ENCODE results near the gene DXO. TPM values are rescaled to one million over a fixed set of nuclear protein-coding genes. Genes with fewer than 3 reads are reported as not detected.

DXO gene
- polyA plus RNA-seq, 1 experiment = 28.1 TPM

DNA sequence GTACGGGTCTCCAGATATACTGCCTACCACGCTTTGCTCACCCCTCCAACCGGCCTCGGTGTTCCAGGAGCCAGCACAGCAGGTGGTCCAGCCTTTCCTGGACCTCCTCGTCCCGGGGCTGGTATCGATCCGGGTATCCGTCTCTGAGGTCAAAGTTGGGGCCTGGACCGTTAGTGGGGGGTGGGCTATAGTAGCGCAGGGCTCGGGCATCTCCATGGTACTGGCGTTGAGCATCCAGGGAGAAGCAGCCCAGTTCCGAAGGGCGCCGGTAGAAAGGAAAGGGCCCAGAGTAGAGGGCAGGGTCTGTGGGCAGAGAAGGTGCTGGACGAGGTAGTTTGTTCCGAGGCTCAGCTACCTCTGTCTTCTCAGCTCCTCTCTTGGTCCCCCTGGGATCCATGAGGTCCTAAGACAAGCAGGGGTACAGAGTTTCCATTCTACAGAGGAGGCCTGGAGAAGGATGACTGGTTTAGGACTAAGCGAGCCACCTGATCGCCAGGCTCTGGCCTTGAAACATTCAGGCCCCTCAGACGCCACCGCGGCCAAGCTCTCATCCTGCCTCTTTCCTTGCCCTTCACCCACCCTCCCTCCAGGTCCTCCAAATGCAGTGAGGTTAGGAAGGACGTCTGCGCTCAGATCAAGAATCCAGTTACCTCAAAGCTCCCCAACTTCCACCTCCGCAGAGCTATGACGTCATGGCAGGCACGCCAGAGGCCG, 502 bp downstream of the DXO start:
- no peak for DNase-seq (ENCODE audit: low read depth)
- TF ChIP-seq, protein P1, sequence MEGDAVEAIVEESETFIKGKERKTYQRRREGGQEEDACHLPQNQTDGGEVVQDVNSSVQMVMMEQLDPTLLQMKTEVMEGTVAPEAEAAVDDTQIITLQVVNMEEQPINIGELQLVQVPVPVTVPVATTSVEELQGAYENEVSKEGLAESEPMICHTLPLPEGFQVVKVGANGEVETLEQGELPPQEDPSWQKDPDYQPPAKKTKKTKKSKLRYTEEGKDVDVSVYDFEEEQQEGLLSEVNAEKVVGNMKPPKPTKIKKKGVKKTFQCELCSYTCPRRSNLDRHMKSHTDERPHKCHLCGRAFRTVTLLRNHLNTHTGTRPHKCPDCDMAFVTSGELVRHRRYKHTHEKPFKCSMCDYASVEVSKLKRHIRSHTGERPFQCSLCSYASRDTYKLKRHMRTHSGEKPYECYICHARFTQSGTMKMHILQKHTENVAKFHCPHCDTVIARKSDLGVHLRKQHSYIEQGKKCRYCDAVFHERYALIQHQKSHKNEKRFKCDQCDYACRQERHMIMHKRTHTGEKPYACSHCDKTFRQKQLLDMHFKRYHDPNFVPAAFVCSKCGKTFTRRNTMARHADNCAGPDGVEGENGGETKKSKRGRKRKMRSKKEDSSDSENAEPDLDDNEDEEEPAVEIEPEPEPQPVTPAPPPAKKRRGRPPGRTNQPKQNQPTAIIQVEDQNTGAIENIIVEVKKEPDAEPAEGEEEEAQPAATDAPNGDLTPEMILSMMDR (IDR thresholded peaks at IDR 0.05; ENCODE audit: insufficient read depth, low read depth, low read length) = no peak
- ChIA-PET CTCF (interaction anchor here (0.5 to 1.5 kb wide), 2 partner anchors 12 to 74 kb away, joined by 3 to 6 read pairs; partner anchors contain the start of genes EHMT2, NELFE and SKIC2), POLR2A (no interaction called here)
- Histone ChIP-seq H3K27me3 (ENCODE audit: control insufficient read depth, insufficient read depth, low read length) (no peaks in the 10 kb centered on the region), H3K36me3 (ENCODE audit: control insufficient read depth, insufficient read depth, low read length) (peaks cover 27% of the 10 kb centered on the region), H3K4me3 (ENCODE audit: low read depth, low read length) (peak overlapping the region; percentile 84)

DNA sequence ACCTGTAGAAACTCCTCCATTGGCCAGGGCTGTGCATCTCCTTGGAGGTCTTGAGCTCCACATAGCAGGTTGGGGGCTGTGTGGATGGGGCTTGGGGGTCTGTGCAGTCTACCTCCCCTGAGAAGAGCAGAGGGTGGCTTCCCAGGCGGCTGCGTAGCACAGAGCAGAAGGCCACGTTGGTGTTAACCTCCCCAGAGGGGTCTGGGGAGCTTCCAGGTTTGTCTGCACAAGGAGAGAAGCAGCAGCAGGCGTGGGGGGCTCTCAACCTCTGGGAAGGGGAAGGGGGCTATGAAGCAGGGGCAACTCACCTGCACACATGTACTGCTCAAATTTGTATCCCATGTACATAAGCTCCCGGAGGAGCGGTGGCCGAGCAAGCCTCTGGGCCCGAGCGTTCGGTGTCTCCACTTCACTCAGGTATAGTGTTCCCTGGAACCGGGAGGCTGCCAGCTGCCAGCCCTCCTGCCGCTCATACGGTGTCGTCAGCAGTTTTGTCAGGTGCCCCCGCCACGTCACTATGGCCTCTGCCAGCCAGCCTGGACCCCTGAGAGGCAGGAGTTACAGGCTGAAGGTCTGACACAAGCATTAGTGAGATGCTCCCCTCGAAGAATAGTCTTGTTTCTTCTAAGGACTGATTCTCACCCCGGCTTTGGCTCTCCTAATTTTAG, 1.2 kb downstream of the DXO start:
- DNase-seq (ENCODE audit: low read depth) = no peak
- TF ChIP-seq, protein P1 (IDR thresholded peaks at IDR 0.05; ENCODE audit: insufficient read depth, low read depth, low read length) = no peak
- ChIA-PET POLR2A (no interaction called here), CTCF (interaction anchor here (3.9 kb wide), 1 partner anchor 19 kb away, joined by 17 read pairs; no protein-coding TSS in a partner anchor)
- H3K27me3 ChIP-seq (ENCODE audit: control insufficient read depth, insufficient read depth, low read length) = no peaks in the 10 kb centered on the region
- peak overlapping the region; percentile 84 for H3K4me3 ChIP-seq (ENCODE audit: low read depth, low read length)
- peaks cover 31% of the 10 kb centered on the region for H3K36me3 ChIP-seq (ENCODE audit: control insufficient read depth, insufficient read depth, low read length)

DNA sequence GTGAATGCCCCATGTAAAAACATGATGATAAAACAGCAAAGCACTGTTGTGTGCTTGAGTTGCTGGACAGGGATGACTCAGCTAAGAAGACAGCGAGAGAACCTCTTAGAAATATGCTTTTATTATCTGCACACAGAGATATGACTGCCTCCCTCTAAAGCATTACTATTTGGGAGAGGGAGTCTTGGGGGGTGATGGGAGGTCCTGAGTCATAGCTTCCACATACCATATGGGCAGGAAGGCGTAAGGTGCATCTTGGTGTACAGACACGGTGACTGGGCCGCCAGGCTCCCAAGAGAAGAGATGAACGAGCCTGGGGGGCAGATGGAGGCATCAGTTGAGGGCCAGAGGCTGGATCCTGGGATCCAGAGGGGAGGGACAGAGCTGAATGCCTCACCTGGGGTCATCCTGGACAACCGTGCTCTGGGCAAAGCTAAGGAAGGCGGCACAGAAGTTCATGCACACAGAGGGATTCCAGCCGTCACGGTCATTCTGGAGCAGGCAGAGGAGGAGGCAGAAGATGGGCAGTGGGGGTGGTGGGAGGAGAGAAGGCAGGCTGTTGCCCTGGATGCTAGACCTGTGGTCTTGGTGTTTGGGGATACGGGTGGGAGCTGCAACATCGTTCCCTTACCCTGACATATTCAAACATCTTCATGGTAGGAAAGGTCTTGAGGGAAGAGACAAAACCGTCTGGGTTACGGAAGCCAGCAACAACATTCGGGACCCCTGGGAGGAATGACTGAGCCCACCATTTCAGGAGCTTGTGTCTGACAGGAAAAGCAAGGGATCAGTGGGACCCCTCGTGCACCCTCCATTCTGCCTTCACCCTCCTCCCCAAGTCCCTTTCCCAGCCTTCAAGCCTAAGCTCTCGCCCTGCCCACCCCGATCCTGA, 2.0 kb downstream of the DXO start:
- no peak overlapping the region for H3K4me3 ChIP-seq (ENCODE audit: low read depth, low read length)
- CTCF ChIA-PET = interaction anchor here (0.6 to 3.9 kb wide), 2 partner anchors 18 to 899 kb away, joined by 3 to 17 read pairs; no protein-coding TSS in a partner anchor
- POLR2A ChIA-PET = no interaction called here
- no peak for DNase-seq (ENCODE audit: low read depth)
- TF ChIP-seq, protein P1 (IDR thresholded peaks at IDR 0.05; ENCODE audit: insufficient read depth, low read depth, low read length) = no peak
- peaks cover 34% of the 10 kb centered on the region for H3K36me3 ChIP-seq (ENCODE audit: control insufficient read depth, insufficient read depth, low read length)
- no peaks in the 10 kb centered on the region for H3K27me3 ChIP-seq (ENCODE audit: control insufficient read depth, insufficient read depth, low read length)

DNA sequence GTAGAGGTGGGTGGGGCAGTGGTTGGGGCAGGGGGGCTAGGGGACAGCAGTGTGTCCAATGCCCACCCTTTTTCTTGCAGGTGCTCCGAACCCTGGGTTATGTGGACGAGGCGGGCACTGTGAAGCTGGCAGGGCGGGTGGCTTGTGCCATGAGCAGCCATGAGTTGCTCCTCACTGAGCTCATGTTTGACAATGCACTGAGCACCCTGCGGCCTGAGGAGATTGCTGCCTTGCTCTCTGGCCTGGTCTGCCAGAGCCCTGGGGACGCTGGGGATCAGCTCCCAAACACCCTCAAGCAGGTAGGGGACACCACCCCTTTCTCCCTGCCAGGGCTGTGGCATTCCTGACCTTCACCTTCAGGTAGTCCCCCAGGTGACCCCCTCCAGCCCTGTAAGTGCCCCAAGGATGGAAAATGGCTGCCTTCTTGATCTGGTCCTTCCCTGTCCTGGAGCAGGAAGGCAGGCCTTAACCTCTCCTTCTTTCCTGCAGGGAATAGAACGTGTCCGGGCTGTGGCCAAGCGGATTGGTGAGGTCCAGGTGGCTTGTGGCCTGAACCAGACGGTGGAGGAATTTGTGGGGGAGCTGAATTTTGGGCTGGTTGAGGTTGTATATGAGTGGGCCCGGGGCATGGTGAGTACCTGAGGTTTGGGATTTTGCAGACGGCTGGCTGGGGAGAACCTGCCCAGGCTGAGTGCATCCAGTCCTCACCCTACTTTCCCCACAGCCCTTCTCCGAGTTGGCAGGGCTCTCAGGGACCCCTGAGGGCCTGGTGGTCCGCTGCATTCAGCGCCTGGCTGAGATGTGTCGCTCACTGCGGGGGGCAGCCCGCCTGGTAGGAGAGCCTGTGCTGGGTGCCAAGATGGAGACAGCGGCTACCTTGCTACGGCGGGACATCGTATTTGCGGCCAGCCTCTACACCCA, 2.9 kb downstream of the DXO start:
- ChIA-PET POLR2A (no interaction called here), CTCF (interaction anchor here (0.6 to 3.9 kb wide), 3 partner anchors 17 to 898 kb away, joined by 3 to 17 read pairs (median 5); no protein-coding TSS in a partner anchor)
- Histone ChIP-seq H3K27me3 (ENCODE audit: control insufficient read depth, insufficient read depth, low read length) (no peaks in the 10 kb centered on the region), H3K36me3 (ENCODE audit: control insufficient read depth, insufficient read depth, low read length) (peaks cover 35% of the 10 kb centered on the region), H3K4me3 (ENCODE audit: low read depth, low read length) (no peak overlapping the region)
- TF ChIP-seq, protein P1 (IDR thresholded peaks at IDR 0.05; ENCODE audit: insufficient read depth, low read depth, low read length) = no peak
- DNase-seq (ENCODE audit: low read depth) = no peak
